Body of pancreas (tissue), 4 donors: Measurements from ENCODE around the gene RIMS4.

Experiments used
- POLR2A ChIP-seq, 3 donors: fragments of 450-650 bp; IDR thresholded peaks; one replicate each; pipeline ENCODE4 v1.6.1; 2016; ENCODE audit warnings: antibody characterized with exemption in 3 of 3, mild to moderate bottlenecking in 2 of 3
- TF ChIP-seq, protein P1 (sequence below), 7 experiments: fragments of 450-650 bp in 4 of 7; fragments of 200-600 bp in 3 of 7; sonication (generic) in 3 of 7; IDR thresholded peaks; one replicate each; pipeline ENCODE4 v1.5.1; 2016 to 2019; ENCODE audit warnings: antibody characterized with exemption in 7 of 7

DNA sequence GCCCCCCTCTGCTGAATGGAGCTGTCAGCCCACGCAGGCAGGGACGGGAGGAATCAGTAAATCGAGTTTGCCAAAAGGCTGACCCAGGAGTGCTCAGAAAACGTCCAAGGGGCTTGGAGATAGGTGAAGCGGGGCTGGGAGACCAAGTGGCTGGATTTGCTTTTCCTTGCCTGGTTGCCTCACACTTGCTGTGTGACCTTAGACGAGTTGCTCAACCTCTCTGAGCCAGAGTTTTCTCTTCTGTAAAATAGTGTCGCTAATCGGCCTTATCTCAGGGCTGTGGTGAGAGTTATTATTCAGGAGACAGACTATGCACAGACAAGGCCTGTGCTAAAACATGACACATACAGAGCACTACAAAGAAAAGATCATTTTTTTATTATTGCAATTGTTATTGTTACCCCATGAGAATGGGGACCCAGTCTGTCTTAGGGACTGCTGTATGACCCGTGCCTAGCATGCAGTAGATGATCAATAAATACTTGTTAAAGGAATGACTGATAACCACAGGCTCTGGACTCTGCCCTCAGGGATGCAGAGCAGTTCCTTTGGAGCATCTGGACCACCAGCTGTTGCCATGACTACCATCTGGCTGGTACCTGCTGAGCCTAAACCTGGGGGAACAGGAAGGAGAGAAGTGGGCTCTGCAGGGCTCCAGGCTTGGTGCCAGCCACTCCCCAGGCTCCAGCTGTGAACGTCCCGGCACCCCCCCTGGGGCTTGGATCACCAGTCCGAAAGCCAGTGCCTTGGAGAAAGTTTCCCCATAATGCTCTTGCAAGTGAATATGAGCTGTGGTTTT, 63.8 kb downstream of the RIMS4 start:
- TF ChIP-seq, protein P1, sequence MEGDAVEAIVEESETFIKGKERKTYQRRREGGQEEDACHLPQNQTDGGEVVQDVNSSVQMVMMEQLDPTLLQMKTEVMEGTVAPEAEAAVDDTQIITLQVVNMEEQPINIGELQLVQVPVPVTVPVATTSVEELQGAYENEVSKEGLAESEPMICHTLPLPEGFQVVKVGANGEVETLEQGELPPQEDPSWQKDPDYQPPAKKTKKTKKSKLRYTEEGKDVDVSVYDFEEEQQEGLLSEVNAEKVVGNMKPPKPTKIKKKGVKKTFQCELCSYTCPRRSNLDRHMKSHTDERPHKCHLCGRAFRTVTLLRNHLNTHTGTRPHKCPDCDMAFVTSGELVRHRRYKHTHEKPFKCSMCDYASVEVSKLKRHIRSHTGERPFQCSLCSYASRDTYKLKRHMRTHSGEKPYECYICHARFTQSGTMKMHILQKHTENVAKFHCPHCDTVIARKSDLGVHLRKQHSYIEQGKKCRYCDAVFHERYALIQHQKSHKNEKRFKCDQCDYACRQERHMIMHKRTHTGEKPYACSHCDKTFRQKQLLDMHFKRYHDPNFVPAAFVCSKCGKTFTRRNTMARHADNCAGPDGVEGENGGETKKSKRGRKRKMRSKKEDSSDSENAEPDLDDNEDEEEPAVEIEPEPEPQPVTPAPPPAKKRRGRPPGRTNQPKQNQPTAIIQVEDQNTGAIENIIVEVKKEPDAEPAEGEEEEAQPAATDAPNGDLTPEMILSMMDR (IDR thresholded peaks at IDR 0.05), result no peak
- TF ChIP-seq POLR2A (IDR thresholded peaks at IDR 0.05), result no peak
